OCI-LY7 (cell line): ENCODE results near the gene NKX1-1. TPM values are rescaled to one million over a fixed set of nuclear protein-coding genes. Genes with fewer than 3 reads are reported as not detected.

Source experiments
- BruUV-seq: library from RNA; stranded (reverse); fragments of 400-500 nt; replicated peaks from 2 replicates; lab custom pipeline; 2021; lab: Mats Ljungman, UMichigan
- CTCF ChIA-PET: fragments of 300-600 bp; sonication (Branson Sonifier 250); formaldehyde crosslinking; loops from one replicate; lab custom pipeline; 2022; ENCODE audit warnings: antibody characterized with exemption; ENCODE audit not compliant: unreplicated experiment; lab: Charles Lee
- POLR2A ChIA-PET: fragments of 300-600 bp; sonication (Branson Sonifier 250); formaldehyde crosslinking; loops from one replicate; lab custom pipeline; 2022; ENCODE audit warnings: antibody characterized with exemption; lab: Charles Lee
- DNase-seq: peaks from one replicate; pipeline ENCODE4 v3.0.0-alpha.2; 2015; ENCODE audit warnings: low spot score
- H2AFZ ChIP-seq: fragments of 200-600 bp; sonication (generic), shearing (Covaris generic); 2 replicates; pipeline ENCODE4 v1.6.1; 2014; ENCODE audit warnings: mild to moderate bottlenecking, antibody characterized with exemption, low read length, moderate library complexity
- H3K27ac ChIP-seq: fragments of 200-600 bp; sonication (generic); 2 replicates; pipeline ENCODE4 v1.5.1; 2014; ENCODE audit warnings: mixed run types, low read depth, mild to moderate bottlenecking, moderate library complexity, low read length, inconsistent platforms; ENCODE audit not compliant: poor library complexity, severe bottlenecking
- H3K36me3 ChIP-seq: fragments of 200-600 bp; sonication (generic); 2 replicates; pipeline ENCODE4 v1.6.1; 2014; ENCODE audit warnings: mild to moderate bottlenecking, antibody characterized with exemption, low read length, moderate library complexity, mixed read lengths; ENCODE audit not compliant: insufficient read depth
- H3K4me1 ChIP-seq: fragments of 200-600 bp; sonication (generic); 2 replicates; pipeline ENCODE4 v1.5.1; 2014; ENCODE audit warnings: mild to moderate bottlenecking, low read length; ENCODE audit not compliant: insufficient read depth, poor library complexity, severe bottlenecking
- H3K4me2 ChIP-seq: fragments of 200-600 bp; sonication (generic); 2 replicates; pipeline ENCODE4 v1.6.1; 2014; ENCODE audit warnings: mild to moderate bottlenecking, low read length
- H3K4me3 ChIP-seq: fragments of 200-600 bp; sonication (generic); 2 replicates; pipeline ENCODE4 v1.5.1; 2014; ENCODE audit warnings: mild to moderate bottlenecking, low read depth, low read length; ENCODE audit not compliant: poor library complexity, severe bottlenecking
- H3K79me2 ChIP-seq: fragments of 200-600 bp; sonication (generic); 2 replicates; pipeline ENCODE4 v1.6.1; 2016; ENCODE audit warnings: low read depth, mild to moderate bottlenecking, low read length, moderate library complexity, mixed read lengths; ENCODE audit not compliant: insufficient read depth
- H3K9me2 ChIP-seq: fragments of 200-600 bp; sonication (generic); 2 replicates; pipeline ENCODE4 v1.6.1; 2016; ENCODE audit warnings: mild to moderate bottlenecking, low read length, mixed read lengths; ENCODE audit not compliant: insufficient read depth
- H3K9me3 ChIP-seq: fragments of 200-600 bp; sonication (generic); 2 replicates; pipeline ENCODE4 v1.6.1; 2014; ENCODE audit warnings: mild to moderate bottlenecking, mixed run types, low read length, mixed read lengths
- H4K20me1 ChIP-seq: fragments of 200-600 bp; sonication (generic); 2 replicates; pipeline ENCODE4 v1.6.1; 2014; ENCODE audit warnings: mild to moderate bottlenecking, antibody characterized with exemption, low read length, moderate library complexity, mixed read lengths; ENCODE audit not compliant: insufficient read depth
- CTCF ChIP-seq: fragments of 200-600 bp; sonication (generic); conservative IDR thresholded peaks from 2 replicates; pipeline ENCODE4 v1.5.1; 2014; ENCODE audit warnings: mild to moderate bottlenecking, antibody characterized with exemption, low read length, moderate library complexity, mixed read lengths
- EZH2phosphoT487 ChIP-seq: fragments of 200-600 bp; sonication (generic); IDR thresholded peaks from 2 replicates; pipeline ENCODE4 v1.6.1; 2018; ENCODE audit warnings: low read depth, borderline replicate concordance, mild to moderate bottlenecking, mixed run types, antibody characterized with exemption, low read length, moderate library complexity, mixed read lengths
- intact Hi-C: fragments of 100-400 bp; cut with micrococcal nuclease; formaldehyde crosslinking; loops from one replicate; pipeline ENCODE4 v1.10.0; 2022; ENCODE audit not compliant: unreplicated experiment
- total RNA-seq, 2 experiments: library from RNA; depleted of rRNA in 1 of 2; stranded (reverse); fragments of >200 nt in 1 of 2; shearing (Covaris generic) in 1 of 2; gene quantifications; 2 replicates each; pipeline ENCODE4 v1.2.3, GENCODE V29; 2014 to 2022

Gene NKX1-1
- total RNA-seq, 2 experiments from 2014 or later = not detected

GRCh38 chr4:1416051-1416947 lies 10.1 kb upstream of the NKX1-1 start:
- intact Hi-C loops = no loop called here
- BruUV-seq = no TSS peak
- no peak for TF ChIP-seq EZH2phosphoT487
- no peak for TF ChIP-seq CTCF

GRCh38 chr4:1415681-1415981 lies 9.4 kb upstream of the NKX1-1 start:
- intact Hi-C loops = no loop called here
- H4K20me1 ChIP-seq = no peaks in the 10 kb centered on the region
- no peak overlapping the region for H3K4me2 ChIP-seq
- H3K27ac ChIP-seq = no peak overlapping the region
- POLR2A ChIA-PET = no interaction called here
- H3K9me2 ChIP-seq = no peaks in the 10 kb centered on the region
- no peak overlapping the region for H3K4me3 ChIP-seq
- no peak for TF ChIP-seq CTCF
- no peak for TF ChIP-seq EZH2phosphoT487
- no peak for DNase-seq
- no peaks in the 10 kb centered on the region for H3K4me1 ChIP-seq
- no peak overlapping the region for H2AFZ ChIP-seq
- no peaks in the 10 kb centered on the region for H3K9me3 ChIP-seq
- BruUV-seq = no TSS peak
- H3K36me3 ChIP-seq = no peaks in the 10 kb centered on the region
- H3K79me2 ChIP-seq = no peaks in the 10 kb centered on the region
- CTCF ChIA-PET = no interaction called here

More at GRCh38 chr4:1416051-1416947, 10.1 kb upstream of the NKX1-1 start:
- H2AFZ ChIP-seq = no peak overlapping the region
- no peak for DNase-seq
- H3K36me3 ChIP-seq = no peaks in the 10 kb centered on the region
- CTCF ChIA-PET = no interaction called here
- no peaks in the 10 kb centered on the region for H3K9me2 ChIP-seq
- no peaks in the 10 kb centered on the region for H4K20me1 ChIP-seq
- H3K79me2 ChIP-seq = no peaks in the 10 kb centered on the region
- no peak overlapping the region for H3K4me3 ChIP-seq
- H3K27ac ChIP-seq = no peak overlapping the region
- no peak overlapping the region for H3K4me2 ChIP-seq
- no peaks in the 10 kb centered on the region for H3K4me1 ChIP-seq
- no peaks in the 10 kb centered on the region for H3K9me3 ChIP-seq
- POLR2A ChIA-PET = no interaction called here
